ENCODE results near the gene URM1. TPM values are rescaled to one million over a fixed set of nuclear protein-coding genes. Genes with fewer than 3 reads are reported as not detected.

The URM1 gene
- total RNA-seq, 6 experiments from 2014 or later: 16.6 to 25.9 (median 22.2) TPM

GRCh38 chr9:128393970-128394369 is 22.8 kb downstream of the URM1 start:
- intact Hi-C loops (cut with DNase I): no loop called here
- ATAC-seq (no peak), DNase-seq (no peak)
- Histone ChIP-seq H3K9me3 (no peaks in the 10 kb centered on the region), H3K27ac (no peak overlapping the region), H3K36me3 (peaks cover 0 to 5% (median 4%) of the 10 kb centered on the region in 4 donors), H3K4me3 (no peak overlapping the region), H3K4me1 (no peaks in the 10 kb centered on the region), H3K27me3 (no peaks in the 10 kb centered on the region)
- no peak for TF ChIP-seq POLR2A (IDR thresholded peaks at IDR 0.05)
- no CpG with 5 or more reads among the region's 7 CpGs for WGBS (ENCODE audit: insufficient coverage, low coverage, low lambda C conversion rate, missing lambda C conversion rate)

DNA sequence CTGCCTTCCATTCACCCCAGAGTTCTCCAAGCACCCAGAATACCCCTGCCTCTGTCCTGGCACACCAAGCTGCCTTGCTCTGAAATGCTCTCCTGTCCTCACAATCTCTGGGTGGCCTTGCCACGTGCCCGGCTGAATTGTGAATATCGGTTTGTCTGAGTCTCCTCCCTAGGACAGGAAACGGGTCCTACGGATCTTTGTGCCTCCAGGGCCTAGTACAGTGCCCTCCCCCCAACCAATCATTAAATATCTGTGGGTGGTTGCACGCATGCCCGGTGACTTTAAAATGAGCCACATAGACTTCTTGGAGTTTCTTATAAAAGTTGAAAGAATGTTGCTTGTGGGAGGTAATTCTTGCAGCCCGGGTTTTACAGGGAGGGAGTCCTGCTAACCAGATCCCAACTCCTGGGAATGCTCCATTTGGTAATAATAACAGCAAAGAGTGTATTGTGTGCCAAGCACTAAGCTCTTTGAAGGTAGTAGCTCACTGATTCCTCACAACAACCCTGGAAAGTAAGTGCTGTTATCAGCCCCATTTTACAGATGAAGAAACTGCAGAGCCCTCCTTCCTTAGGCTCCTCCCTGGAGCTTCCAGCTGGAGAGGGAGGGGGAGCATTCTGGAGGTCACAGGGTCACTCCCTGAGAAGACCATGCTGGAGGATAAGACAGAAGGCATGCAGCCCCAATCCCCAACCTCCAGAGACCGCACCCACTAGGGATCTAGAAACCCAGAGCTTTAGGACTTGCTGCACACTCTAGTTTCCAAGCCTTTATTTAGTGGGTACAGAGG is 23.4 kb downstream of the URM1 start:
- DNase-seq (no peak), ATAC-seq (no peak)
- no peaks in the 10 kb centered on the region for H3K27me3 ChIP-seq
- no peak overlapping the region for H3K4me3 ChIP-seq
- no peaks in the 10 kb centered on the region for H3K36me3 ChIP-seq
- WGBS (ENCODE audit: insufficient coverage, low coverage, low lambda C conversion rate, missing lambda C conversion rate): 25% methylated on average over 8 of the region's 9 CpGs
- intact Hi-C loops (cut with DNase I): no loop called here
- H3K27ac ChIP-seq: no peak overlapping the region
- TF ChIP-seq, protein P1, sequence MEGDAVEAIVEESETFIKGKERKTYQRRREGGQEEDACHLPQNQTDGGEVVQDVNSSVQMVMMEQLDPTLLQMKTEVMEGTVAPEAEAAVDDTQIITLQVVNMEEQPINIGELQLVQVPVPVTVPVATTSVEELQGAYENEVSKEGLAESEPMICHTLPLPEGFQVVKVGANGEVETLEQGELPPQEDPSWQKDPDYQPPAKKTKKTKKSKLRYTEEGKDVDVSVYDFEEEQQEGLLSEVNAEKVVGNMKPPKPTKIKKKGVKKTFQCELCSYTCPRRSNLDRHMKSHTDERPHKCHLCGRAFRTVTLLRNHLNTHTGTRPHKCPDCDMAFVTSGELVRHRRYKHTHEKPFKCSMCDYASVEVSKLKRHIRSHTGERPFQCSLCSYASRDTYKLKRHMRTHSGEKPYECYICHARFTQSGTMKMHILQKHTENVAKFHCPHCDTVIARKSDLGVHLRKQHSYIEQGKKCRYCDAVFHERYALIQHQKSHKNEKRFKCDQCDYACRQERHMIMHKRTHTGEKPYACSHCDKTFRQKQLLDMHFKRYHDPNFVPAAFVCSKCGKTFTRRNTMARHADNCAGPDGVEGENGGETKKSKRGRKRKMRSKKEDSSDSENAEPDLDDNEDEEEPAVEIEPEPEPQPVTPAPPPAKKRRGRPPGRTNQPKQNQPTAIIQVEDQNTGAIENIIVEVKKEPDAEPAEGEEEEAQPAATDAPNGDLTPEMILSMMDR (IDR thresholded peaks at IDR 0.05): no peak
- no peak for TF ChIP-seq POLR2A (IDR thresholded peaks at IDR 0.05)
- H3K9me3 ChIP-seq: no peaks in the 10 kb centered on the region
- H3K4me1 ChIP-seq: no peaks in the 10 kb centered on the region

GRCh38 chr9:128396970-128397613 is 25.9 kb downstream of the URM1 start:
- no peaks in the 10 kb centered on the region for H3K9me3 ChIP-seq
- DNase-seq (no peak), ATAC-seq (peak; percentile 30 to 59 (median 40))
- H3K27me3 ChIP-seq: no peaks in the 10 kb centered on the region
- H3K36me3 ChIP-seq: no peaks in the 10 kb centered on the region
- WGBS (ENCODE audit: insufficient coverage, low coverage, low lambda C conversion rate, missing lambda C conversion rate): 5% methylated on average over 17 of the region's 19 CpGs
- no peak overlapping the region for H3K4me3 ChIP-seq
- intact Hi-C loops (cut with DNase I): no loop called here
- no peaks in the 10 kb centered on the region for H3K4me1 ChIP-seq
- H3K27ac ChIP-seq: no peak overlapping the region
- TF ChIP-seq, protein P1 (IDR thresholded peaks at IDR 0.05): no peak
- no peak for TF ChIP-seq POLR2A (IDR thresholded peaks at IDR 0.05)

DNA sequence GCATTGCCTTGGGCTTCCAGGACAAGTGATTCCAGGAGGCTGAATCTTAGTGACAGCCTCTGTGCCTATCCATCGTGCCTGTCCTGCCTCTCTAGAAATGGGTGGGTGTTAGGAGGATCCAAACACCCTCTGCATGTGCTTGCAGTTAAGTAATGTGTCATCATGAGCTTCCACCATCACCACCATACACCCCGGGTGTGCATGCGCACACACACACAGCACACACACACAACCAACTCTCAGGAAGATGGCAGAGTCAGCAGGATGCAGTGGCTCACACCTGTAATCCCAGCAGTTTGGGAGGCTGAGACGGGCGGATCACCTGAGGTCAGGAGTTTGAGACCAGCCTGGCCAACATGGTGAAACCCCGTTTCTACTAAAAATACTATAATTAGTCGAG is 26.7 kb downstream of the URM1 start:
- H3K36me3 ChIP-seq: no peaks in the 10 kb centered on the region
- WGBS (ENCODE audit: insufficient coverage, low coverage, low lambda C conversion rate, missing lambda C conversion rate): 34% methylated on average over 4 of the region's 7 CpGs
- no peak overlapping the region for H3K27ac ChIP-seq
- ATAC-seq (no peak), DNase-seq (no peak)
- H3K9me3 ChIP-seq: no peaks in the 10 kb centered on the region
- no peaks in the 10 kb centered on the region for H3K4me1 ChIP-seq
- H3K4me3 ChIP-seq: no peak overlapping the region
- no peak for TF ChIP-seq POLR2A (IDR thresholded peaks at IDR 0.05)
- TF ChIP-seq, protein P1 (IDR thresholded peaks at IDR 0.05): no peak
- no peaks in the 10 kb centered on the region for H3K27me3 ChIP-seq
- intact Hi-C loops (cut with DNase I): no loop called here

DNA sequence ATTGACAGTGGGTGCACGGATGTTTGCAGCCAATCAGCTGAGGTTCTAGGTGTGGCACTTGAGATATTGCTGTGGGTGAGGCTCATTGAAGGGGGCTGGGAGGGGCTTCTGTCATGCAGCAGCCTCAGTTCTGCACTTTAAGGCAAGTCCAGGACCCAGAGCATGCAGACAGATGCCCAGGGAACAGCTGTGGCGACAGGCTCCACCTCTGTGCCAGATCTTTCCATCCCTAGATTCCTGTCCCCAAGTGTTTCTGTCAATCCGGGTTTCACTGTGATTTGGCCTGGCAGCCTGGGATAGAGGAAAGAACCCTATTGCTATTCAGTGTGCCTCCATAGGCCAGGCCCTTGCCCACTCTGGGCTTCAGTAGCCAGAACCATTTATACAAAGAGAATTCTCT is 28.7 kb downstream of the URM1 start:
- WGBS (ENCODE audit: insufficient coverage, low coverage, low lambda C conversion rate, missing lambda C conversion rate): 83% methylated on average over 1 of the region's 3 CpGs

More for the DNA sequence above, 28.7 kb downstream of the URM1 start:
- intact Hi-C loops (cut with DNase I): no loop called here
- DNase-seq (no peak), ATAC-seq (no peak)
- TF ChIP-seq, protein P1 (IDR thresholded peaks at IDR 0.05): no peak
- no peak for TF ChIP-seq POLR2A (IDR thresholded peaks at IDR 0.05)
- no peaks in the 10 kb centered on the region for H3K27me3 ChIP-seq
- H3K9me3 ChIP-seq: no peaks in the 10 kb centered on the region
- H3K4me1 ChIP-seq: no peaks in the 10 kb centered on the region
- no peak overlapping the region for H3K4me3 ChIP-seq
- no peak overlapping the region for H3K27ac ChIP-seq
- H3K36me3 ChIP-seq: no peaks in the 10 kb centered on the region
